NK-92 treated with Interleukin-12 subunit alpha and Interleukin-12 subunit beta, amount 100 ng/mL, for 24 hours (cell line): ENCODE data around the gene EEF1A2.

ENCODE experiments used
- DNase-seq: peaks from one replicate; lab custom pipeline; 2025; lab: John Stamatoyannopoulos, UW

EEF1A2 gene

DNA sequence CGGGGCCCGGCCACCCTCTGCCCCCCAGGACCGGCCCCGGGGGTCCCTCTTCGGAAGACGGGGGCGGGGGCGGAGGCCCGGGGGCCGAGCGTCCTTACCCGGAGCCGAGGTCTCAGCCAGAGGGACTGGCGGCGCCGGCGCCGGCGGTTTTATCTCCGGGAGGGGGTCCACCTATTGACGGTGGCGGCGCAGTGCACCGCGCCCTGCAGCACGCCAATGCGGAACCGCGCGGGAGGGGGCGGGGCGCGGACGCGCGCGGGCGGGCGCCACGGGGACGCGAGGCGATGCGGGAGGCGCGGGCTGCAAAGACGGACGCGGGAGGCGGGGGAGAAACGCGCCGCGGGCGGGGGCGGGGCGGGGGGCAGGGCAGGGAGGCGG lies at the start of gene EEF1A2:
TSS of gene EEF1A2 (minus strand) at position 124 of the 378 bp plus-strand sequence. CDS start 1,320 bp downstream, outside the sequence.
- no peak for DNase-seq

DNA sequence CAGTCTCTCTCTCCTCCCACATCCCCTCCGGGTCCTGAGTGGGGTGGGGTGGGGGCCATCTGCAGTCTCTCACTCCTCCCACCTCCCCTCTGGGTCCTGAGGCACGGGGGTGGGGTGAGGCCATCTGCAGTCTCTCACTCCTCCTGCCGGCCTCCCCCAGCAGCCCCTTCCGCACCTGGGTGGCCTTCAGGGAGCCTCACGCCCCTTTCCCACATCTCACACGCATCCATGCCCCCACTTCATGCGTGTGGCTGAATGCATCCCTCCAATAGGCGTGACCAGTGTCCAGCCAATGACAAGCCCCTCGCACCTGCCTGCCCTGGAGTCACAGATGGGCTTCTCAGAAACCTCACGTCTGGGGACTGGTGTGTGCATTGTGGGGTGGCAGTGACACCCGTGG lies 49.7 kb upstream of the EEF1A2 start:
- DNase-seq = no peak

DNA sequence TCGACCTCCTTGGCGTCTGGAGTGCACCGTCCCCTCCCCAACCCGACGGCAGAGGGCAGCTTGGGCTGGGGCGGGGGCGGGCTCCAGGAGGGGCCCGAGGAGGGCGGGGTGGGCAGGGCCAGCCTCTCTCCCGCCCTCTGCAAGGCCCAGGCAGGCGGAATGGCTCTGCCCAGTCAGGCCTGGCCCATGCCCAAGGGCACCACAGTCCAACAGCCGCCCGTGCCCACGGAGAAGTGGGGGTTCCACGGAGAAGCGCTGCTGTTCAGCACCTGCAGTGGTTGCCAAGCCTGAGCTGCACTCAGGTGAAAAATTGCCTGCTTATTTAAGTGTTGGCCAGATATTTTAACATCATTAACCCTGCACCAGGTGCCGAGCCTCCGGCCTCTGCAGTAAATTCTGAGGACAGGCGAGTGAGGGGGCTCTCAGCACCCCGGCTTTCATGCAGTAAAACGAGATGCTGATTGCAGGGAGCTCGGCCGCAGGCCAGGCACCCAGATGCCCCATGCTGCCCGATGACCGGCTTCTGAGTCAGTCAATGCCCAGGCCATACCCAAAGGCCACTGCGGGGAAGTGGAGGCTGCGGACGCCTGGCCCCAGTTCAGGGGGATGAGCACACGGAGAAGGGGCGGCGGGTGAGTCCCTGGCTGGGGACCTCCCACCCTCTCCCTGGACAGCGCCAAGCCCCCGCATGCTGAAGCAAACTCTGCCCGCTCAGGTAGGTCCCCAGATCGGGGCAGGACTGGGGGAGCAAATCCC lies 49.0 kb upstream of the EEF1A2 start, which contains the start of gene SRMS:
TSS of gene SRMS (minus strand) at position 25 of the 756 bp plus-strand sequence. CDS start 286 bp downstream, outside the sequence.
- no peak for DNase-seq

DNA sequence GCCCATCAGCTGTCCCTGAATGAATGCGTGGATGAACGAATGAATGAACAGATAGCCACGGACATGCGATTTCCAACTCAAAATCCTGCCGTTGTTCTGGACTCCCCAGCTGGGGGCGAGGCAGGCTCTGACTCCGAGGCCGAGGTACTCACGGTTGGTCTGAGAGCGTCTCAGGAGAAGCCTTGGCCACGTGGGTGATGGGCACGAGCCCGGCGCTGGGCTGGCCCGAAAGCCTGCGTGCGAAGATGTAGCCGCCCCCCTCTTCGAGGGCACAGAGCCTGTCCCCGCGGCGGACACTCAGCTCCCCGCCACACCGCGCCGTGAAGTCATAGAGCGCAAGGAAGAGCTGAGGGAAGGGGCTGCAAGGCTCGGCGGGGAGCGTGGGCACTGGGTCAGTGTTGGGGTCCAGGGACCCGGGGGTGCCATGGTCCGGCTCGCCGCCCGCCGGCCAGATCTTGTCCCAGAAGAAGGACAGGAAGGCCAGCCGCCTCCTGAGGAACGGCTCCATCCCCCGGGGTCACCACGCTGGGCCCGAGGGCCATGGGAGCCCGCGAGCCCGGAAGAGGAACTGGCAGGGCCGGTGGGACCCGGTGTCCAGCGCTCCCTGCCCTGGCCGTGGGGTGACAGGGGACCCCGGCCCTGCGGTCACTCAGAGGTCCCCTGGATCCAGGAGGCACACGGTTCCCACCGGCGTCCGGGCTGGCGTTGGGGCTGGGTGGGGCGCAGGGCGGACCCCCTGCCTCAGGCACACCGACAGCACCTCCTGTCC lies 48.3 kb upstream of the EEF1A2 start:
- DNase-seq = no peak

DNA sequence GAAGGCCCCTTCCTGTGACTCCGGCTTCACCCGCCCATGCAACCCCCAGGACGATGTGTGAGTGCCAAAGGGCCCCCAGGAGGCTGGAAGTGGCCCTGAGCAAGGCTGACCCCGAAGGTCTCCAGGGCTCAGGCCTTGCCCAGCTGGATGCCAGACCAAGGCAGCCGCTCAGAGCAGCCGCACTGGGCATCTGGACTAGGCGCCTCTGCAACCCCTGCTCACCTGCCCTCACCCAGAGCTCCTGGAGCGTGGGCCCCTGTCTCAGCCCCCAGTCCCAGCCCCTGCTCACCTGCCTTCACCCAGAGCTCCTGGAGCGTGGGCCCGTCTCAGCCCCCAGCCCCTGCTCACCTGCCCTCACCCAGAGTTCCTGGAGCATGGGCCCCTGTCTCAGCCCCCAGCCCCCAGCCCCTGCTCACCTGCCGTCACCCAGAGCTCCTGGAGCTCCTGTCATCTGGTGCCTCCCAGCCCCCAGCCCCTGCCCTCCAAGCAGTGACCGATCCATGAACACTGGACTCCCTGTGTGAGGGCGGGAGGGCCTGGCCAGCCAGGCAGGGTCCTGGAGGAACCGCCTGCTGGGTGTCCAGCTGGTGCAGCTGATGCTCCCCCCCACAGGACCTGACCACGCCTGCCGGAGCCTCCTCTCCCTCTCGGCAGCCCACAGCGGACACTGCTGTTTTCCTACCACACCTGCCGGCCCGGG lies 47.5 kb upstream of the EEF1A2 start:
- no peak for DNase-seq

DNA sequence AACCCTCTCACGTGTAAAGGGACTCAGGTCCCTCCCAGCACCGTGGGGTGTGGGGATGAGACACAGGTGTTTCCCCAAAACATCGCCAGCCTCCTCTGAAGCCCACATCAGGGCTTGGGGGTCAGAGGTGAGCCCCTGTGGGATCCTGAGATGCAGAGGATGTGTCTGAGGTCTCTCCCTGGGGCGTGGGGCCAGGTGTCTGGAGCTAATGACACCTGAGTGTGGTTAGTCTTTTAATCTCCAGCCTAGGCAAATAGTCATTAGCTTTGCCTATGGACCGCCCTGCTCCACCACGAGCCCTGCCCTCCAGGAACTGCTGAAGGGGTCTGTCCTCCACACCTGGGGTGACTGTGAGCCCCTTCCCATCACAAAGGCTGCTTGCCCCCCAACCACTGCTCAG lies 46.9 kb upstream of the EEF1A2 start:
- no peak for DNase-seq

DNA sequence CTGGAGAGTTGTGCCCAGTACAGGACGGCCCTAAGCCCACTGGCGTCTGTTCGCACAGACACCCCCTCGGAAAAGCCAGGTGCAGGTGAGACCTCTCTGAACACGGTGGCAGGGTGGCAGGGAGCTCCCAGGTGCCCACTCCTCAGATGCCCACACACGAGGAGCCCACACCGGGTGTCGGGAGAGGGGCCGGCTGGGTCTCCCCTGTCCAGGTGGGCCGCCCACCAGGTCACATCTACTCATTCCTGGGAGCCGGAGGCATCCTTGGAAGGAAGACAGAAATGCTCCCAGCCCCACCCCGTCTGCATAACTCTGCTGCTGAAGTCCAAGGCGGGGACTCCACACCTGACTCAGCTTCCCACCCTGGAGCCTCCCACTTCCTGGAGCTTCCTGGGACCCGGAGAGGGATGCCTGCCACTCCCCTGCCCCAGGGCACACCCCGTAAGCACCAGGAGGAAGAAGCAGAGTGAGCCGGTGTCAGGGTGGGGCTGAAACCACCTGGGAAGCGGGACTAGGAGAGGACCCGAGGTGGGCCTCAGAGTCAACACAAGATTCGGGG lies 46.2 kb upstream of the EEF1A2 start:
- no peak for DNase-seq

DNA sequence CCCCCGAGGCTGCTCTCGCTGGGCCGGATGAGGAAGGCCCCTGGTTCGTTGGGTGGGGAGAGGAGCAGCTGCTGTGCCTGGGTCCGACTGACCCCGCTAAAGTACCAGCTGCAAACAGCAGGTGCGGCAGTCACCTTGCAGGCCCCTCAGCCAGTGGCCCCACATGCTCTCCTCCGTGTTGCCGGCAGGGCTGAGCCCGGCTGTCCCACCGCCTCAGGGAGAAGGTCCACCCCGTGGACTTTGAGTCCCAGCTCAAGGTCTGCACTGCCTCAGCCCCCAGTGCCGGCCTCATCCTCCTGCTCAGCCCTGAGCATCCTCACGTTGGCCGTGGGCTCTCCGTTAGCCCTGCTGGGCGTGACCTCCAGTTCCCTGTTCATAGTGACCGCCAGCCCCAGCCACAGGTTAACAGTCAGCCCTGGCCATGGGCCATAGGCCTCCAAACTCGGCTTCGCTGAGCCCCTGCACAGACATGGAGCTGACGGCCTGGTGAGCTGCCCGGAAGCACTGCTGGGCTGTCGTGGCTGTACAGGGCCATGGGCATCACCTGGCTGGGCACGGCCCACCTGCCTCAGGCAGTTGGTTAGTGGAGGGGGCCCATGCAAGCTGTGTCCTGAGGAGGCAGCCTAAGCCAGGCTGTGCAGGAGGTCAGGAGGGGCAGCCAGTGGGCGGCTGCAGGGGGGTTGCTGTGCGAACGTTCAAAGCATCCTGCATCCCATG lies 45.5 kb upstream of the EEF1A2 start:
- no peak for DNase-seq

DNA sequence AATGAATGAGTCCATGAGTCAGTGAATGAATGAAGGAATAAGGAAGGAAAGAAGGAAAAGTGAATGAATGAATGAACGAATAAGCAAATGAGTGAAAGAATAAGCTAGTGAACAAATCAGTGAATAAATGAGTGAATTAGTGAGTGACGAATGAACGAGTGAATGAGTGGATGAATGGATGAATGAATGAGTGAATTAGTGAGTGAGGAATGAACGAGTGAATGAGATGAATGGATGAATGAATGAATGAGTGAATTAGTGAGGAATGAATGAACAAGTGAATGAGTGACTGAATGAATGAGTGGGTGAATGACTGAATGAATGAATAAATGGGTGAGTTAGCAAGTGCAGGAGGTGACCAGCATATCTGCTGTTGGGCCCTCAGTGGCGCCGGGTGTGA lies 44.9 kb upstream of the EEF1A2 start:
- no peak for DNase-seq

DNA sequence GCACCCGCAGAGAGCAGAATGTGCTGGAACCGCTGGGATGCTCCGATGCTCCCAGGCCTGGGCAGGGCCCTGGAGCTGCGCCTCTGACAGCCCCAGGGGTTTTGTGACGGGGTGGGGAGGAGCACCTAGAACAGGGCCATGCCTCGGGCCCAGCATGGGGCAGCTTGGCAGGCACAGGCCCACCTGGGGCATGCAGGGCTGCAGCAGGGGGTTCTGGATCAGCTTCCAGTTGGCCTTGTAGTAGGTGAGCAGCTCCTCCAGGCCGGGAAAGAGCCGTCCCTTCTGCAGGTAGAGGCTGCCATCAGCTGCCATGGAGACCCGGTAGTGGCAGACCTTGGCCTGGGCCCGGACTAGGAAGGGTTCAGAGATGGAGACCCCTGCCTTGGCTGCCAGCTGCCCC lies 44.2 kb upstream of the EEF1A2 start:
- no peak for DNase-seq

DNA sequence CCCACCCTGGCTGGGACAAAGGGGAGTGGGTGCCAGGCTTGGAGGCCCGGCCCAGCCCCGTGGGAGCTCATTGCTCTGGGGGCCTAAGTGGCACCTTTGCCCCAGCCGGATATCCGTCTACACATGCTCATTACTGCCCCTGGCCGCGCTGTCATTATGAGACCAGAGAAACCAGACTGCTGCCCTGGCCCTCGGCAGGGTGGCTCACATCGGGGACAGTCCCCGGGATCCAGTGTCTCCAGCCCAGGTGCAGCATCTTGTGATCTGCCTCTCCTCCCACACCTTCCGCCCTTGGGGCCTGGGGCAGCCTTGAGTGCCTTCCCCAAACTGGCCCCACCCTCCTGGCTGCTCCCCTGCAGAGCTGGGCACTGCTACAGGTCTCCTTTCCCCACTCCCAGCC lies 43.8 kb upstream of the EEF1A2 start:
- no peak for DNase-seq

DNA sequence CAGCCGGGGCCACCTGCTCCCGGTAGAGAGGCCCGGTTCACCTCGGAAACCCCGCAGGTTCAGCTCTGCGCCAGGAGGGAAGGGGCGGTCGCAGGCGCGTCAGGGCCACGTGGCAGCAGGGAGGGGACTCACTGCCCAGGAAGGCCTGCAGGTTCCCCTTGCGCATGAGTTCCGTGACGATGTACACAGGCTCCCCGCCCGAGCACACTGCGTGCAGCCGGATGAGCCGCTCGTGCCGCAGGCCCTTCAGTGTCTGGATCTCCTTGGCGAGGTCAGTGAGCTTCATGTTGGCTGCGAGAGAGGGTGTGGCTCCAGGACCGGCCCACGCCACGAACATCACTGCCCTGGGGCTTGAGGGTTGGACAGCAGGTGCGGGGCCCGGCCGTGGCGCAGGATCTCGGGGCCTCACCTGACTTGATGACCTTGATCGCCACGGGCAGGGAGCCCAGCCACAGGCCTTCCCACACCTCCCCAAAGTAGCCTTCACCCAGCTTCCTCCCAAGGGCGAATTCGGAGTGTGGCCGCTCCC lies 43.2 kb upstream of the EEF1A2 start:
- no peak for DNase-seq

DNA sequence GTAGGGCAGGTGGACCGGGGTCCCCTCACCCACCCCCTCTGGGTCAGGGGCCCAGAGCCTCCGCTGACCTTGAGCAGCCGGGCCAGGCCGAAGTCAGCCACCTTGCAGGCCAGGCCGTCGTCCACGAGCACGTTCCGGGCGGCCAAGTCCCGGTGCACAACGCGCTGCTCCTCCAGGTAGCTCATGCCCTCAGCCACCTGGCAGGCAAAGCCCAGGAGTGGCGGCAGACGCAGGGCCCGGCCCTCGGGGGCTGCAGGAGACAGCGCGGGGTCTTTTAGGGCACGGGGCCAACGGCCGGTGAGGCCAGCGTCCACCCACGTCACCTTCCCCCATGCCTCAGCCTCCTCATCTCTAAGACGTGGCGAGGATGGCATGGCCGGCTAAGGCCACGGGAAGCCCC lies 42.5 kb upstream of the EEF1A2 start:
- no peak for DNase-seq

DNA sequence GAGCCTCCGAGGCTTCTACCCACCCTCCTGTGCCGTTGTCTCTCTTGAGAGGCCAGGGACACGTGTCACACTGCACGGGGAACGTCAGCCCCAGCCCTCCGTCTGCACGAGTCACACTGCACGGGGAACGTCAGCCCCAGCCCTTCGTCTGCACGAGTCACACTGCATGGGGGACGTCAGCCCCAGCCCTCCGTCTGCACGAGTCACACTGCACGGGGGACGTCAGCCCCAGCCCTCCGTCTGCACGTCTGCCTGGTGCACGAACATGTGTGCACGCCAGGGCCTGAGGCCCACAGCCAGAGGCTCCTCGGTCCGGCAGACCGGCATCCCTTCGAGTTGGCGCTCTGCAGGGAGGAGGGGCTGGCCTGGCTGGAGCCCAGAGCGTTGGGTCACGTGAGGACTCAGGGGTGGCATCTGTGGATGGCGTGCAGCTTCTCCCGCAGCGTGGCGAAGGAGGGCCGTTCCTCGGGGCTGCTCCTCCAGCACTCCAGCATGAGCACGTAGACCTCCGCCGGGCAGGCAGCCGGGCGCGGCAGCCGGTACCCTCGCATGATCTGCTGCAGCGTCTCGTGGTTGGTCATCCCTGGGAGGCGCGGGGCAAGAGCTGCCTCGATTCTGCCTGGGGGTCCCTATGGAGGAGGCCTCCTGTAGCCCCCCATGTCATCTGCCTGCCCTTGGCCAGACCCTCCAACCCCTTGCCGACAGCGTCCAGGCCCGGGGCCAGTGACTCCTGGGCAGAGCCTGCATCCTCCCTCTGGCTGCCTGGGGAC lies 41.7 kb upstream of the EEF1A2 start:
- DNase-seq = no peak

DNA sequence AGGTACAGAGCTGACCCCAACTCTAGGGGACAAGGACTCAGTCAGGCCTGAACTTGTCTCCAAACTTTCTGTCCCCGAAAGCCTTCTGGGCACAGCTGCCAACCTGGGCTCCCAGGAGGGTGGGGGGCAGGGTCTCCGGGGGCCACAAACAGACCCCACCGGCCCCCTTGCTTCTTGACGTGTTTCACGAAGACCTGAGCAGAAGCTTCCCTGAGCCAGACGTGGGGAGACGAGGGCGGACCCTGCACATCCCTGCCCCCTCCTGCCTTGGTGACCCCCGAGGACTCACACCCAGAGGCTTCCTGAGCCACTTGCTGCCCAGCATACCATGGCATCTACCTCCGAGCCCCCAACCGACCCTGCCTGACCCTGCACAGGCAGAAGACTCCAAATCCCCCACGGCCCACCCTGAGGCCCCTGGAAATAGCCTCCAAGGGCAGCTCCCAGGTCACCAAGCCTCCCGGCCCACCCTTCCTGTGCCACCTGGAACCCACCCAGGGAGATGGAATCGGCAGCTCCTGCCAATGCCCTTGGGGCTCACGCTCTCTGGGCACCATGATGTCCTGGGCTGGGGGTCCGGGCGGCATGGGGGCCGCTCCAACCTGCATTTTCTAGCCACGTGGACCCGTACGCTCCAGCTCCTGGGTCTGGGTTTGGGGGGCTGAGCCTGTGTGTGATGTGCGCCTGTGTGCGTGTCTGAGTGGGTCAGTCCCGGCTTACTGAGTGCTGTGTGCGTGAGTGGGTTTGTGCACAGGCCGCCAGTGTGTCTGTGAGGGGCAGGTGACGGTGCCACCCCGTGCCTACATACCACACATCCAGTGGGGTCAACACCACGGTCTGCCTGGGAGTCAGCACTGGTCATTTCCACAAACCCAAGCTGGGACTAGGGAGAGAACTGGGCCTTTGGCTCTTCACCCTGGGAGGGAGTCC lies 40.8 kb upstream of the EEF1A2 start:
- no peak for DNase-seq

DNA sequence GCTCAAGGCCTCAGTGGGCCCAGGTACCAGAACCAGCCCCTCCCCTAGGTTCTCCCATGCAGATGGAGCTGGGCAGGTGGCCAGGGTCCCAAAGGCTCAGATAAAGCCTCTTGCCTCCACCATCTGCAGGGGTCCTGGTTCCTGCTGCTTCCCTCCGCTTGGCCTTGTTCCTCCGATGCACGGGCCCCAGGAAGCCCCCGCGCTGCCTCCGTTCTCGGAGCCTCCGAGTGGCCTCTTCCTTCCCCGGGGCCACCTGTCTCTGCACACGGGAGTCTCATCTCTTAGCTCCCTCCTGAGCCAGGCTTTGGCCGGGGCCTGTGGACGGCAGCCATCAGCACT lies 40.2 kb upstream of the EEF1A2 start:
- DNase-seq = no peak

DNA sequence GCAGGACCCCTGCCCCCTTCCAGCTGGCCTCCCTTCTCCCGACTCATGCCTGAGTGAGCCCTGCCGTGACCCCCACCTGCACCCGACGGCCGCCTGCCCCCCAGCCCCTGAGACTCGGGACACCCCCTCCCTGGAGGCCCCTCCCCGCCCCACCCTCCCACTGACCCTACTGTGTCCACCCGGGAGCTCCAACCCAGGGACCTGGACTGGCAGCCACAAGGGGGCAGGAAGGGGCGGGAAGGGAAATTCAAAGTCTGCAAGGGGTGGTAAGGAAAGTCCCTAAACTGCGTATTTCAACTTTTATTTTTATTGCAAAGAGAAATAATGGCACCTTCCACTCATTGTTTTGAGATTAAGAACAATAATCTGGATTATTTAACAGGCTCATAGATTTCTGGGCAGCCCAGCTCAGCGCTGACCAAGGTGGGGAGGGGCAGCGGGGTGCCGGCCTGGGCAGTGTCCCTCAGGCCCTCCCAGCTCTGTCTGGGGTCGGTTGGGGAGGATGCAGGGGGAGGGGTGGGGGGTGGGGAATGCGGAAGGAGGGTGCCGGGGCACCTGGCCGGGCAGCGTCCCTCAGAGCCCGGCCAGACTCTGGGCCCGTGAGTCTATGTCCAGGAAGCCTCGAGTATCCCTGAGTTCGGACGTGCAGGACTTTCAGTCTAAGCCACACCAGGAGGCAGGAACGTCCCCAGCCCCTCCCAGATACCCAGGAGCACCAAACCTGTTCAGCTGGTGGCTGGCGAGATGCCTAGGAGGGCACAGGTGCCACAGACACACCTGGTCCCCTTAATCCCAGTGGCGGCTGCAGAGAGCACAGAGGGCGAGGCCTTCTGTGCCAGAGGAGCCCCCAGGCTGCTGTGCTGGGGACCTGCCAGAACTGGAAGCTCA lies 39.6 kb upstream of the EEF1A2 start:
- DNase-seq = no peak

DNA sequence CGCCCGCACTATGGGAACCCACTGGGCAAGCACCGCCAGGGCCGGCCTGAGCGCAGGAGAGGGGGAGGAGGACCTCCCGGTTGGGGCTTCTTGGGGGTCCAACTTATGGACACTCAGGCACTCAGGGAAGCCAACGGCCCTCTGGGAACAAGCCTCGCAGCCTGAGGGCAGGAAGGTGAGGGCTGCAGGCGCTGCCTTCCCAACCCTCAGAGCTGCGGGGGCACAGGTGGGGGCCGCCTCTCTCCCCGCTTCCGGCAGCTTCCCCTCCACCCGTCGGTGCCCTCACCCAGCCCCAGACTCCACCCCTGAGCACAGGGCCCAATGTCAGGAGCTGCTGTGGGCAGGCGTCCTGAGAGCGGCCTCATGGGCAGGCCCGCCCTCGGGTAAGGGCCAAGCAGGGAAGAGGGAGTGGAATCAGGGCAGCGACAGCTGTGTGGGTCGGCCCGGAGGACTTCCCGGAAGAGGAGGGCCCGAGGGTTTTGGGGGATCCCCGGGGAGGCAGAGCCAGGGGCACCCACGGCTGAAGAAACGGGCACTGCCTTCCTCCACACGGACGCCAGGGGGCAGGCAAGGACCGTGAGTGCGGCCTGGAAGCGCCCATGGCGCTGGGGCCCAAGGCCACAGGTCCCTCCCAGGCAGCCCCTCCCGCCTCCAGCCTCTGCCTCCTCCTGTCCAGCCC lies 38.8 kb upstream of the EEF1A2 start:
- DNase-seq = peak; percentile 95
